K562 (cell line): ENCODE measurements around the gene KIF1A. TPM values are rescaled to one million over a fixed set of nuclear protein-coding genes. Genes with fewer than 3 reads are reported as not detected.
"Not testable (repeated sequence)": the region's sequence is repeated elsewhere in the genome, so short reads cannot be mapped to it uniquely, and the experiment has no call there.

Experiments
- ATAC-seq: fragments of 200-7000 bp; cut with Tn5 transposase; 3 replicates; pipeline ENCODE4 v1.9.1; 2020; ENCODE audit warnings: moderate library complexity
- BruUV-seq: library from RNA; stranded (reverse); fragments of 400-500 nt; replicated peaks from 2 replicates; lab custom pipeline; 2021; lab: Mats Ljungman, UMichigan
- CTCF ChIA-PET: fragments of 300-600 bp; formaldehyde crosslinking; extraction: SDS; loops from one replicate; lab custom pipeline; 2021; ENCODE audit warnings: low intra/inter-chr PET ratio; lab: Yijun Ruan, JAX
- POLR2A ChIA-PET: fragments of 300-600, 350-650 bp; sonication (Branson Sonifier 250); formaldehyde crosslinking; extraction: SDS; loops from one replicate; lab custom pipeline; 2021; ENCODE audit warnings: antibody characterized with exemption, inconsistent platforms; lab: Yijun Ruan, JAX
- DNase-seq, 4 experiments: peaks; one replicate each; pipeline versions ENCODE4 v3.0.0 to v3.0.0-alpha.2; 2011 to 2018; ENCODE audit warnings: low spot score in 3 of 4, mixed read lengths in 3 of 4; ENCODE audit errors: extremely low read depth in 1 of 4
- FAIRE-seq: peaks from 2 replicates; lab custom pipeline; 2011; peaks lifted over from hg19 to GRCh38; lab: Jason Lieb, UNC
- H2AFZ ChIP-seq: 2 replicates; pipeline ENCODE4 v1.6.0; 2011; ENCODE audit warnings: low read depth, low read length, control low read depth, inconsistent platforms
- H3K27ac ChIP-seq: fragments of 200-600 bp; 3 replicates; pipeline ENCODE4 v1.8.0; 2011; ENCODE audit warnings: low read depth, mild to moderate bottlenecking, control low read depth, inconsistent platforms, low read length, moderate library complexity, mixed read lengths; ENCODE audit errors: extremely low read depth
- H3K27me3 ChIP-seq, 2 experiments: fragments of 300-600 bp in 1 of 2; 2 replicates in 1 of 2; 3 replicates in 1 of 2; pipeline versions ENCODE4 v1.6.0 to v1.8.0; 2011; ENCODE audit warnings: inconsistent platforms in 2 of 2, low read length in 2 of 2, mild to moderate bottlenecking in 1 of 2, mixed read lengths in 1 of 2, moderate library complexity in 1 of 2; ENCODE audit not compliant: control insufficient read depth in 2 of 2, insufficient read depth in 2 of 2
- H3K36me3 ChIP-seq: fragments of 300-600 bp; 3 replicates; pipeline ENCODE4 v1.8.0; 2011; ENCODE audit warnings: mild to moderate bottlenecking, low read length, inconsistent platforms; ENCODE audit not compliant: control insufficient read depth, insufficient read depth
- H3K4me1 ChIP-seq, 2 experiments: fragments of 200-600 bp in 1 of 2; replicated peaks in 1 of 2; 2 replicates in 1 of 2; 3 replicates in 1 of 2; pipeline versions ENCODE4 v1.5.1 to v1.8.0; 2011; ENCODE audit warnings: inconsistent platforms in 2 of 2, low read length in 2 of 2, mild to moderate bottlenecking in 1 of 2, mixed read lengths in 1 of 2, moderate library complexity in 1 of 2; ENCODE audit not compliant: control insufficient read depth in 2 of 2, insufficient read depth in 2 of 2
- H3K4me2 ChIP-seq: 2 replicates; pipeline ENCODE4 v1.6.1; 2011; ENCODE audit warnings: low read length, control low read depth, inconsistent platforms, mixed read lengths; ENCODE audit not compliant: insufficient read depth
- H3K4me3 ChIP-seq: fragments of 200-600 bp; sonication (generic), shearing (Covaris generic); 2 replicates; pipeline ENCODE4 v1.5.1; 2016; ENCODE audit warnings: control low read depth, inconsistent platforms
- H3K79me2 ChIP-seq: fragments of 200-600 bp; 3 replicates; pipeline ENCODE4 v1.8.0; 2011; ENCODE audit warnings: low read length, inconsistent platforms; ENCODE audit not compliant: control insufficient read depth, insufficient read depth
- H3K9ac ChIP-seq, 2 experiments: 2 replicates each; pipeline versions ENCODE4 v1.6.0 to v1.6.1; 2011; ENCODE audit warnings: low read depth in 2 of 2, low read length in 2 of 2, control low read depth in 1 of 2, inconsistent platforms in 1 of 2, mild to moderate bottlenecking in 1 of 2, mixed read lengths in 1 of 2; ENCODE audit not compliant: insufficient read depth in 1 of 2
- H3K9me1 ChIP-seq: one replicate; pipeline ENCODE4 v1.6.0; 2011; ENCODE audit warnings: inconsistent platforms, mild to moderate bottlenecking, low read length, moderate library complexity; ENCODE audit not compliant: control insufficient read depth, insufficient read depth
- H3K9me3 ChIP-seq: replicated peaks from 2 replicates; pipeline ENCODE4 v1.5.1; 2011; ENCODE audit warnings: low read depth, low read length, inconsistent platforms; ENCODE audit not compliant: control insufficient read depth, insufficient read depth
- H4K20me1 ChIP-seq: replicated peaks from 2 replicates; pipeline ENCODE4 v1.6.1; 2011; ENCODE audit warnings: low read length, inconsistent platforms, mixed read lengths; ENCODE audit not compliant: control insufficient read depth, insufficient read depth
- SREBF2 ChIP-seq: sonication (generic); formaldehyde crosslinking; IDR thresholded peaks from 2 replicates; pipeline ENCODE4 v1.4.0; 2020; ENCODE audit warnings: mild to moderate bottlenecking, missing genetic modification reagents
- ZBTB33 ChIP-seq: sonication (generic); formaldehyde crosslinking; IDR thresholded peaks from 2 replicates; pipeline ENCODE4 v1.8.1; 2023; ENCODE audit warnings: mild to moderate bottlenecking, missing genetic modification reagents
- WGBS: fragments of 100-300 bp; shearing (Covaris generic); methylation state at CpG from one replicate; pipeline ENCODE4 v1.1.6; 2016; ENCODE audit warnings: low coverage, mixed read lengths; ENCODE audit not compliant: insufficient coverage; ENCODE audit errors: missing lambda C conversion rate; 5-methylcytosine and 5-hydroxymethylcytosine counted together
- in situ Hi-C: fragments of 300-500 bp; cut with MboI; formaldehyde crosslinking; loops from 4 replicates; pipeline ENCODE4 v1.15.0; 2018; ENCODE audit warnings: inconsistent platforms, mixed read lengths
- intact Hi-C: fragments of 100-400 bp; cut with micrococcal nuclease; formaldehyde crosslinking; loops from 2 replicates; pipeline ENCODE4 v1.14.2; 2022
- polyA plus RNA-seq, 8 experiments: library from polyadenylated mRNA; depleted of rRNA in 4 of 8; stranded (reverse) in 5 of 8; unstranded in 3 of 8; fragments of >200 nt; fragmentation: Nextera tagmentation in 2 of 8; fragmentation: Illumina TruSeq in 1 of 8; extraction: Ambion mirVana in 2 of 8; extraction: Trizol in 1 of 8; gene quantifications; 2 replicates each; pipeline versions ENCODE4 v1.2.1 to v1.2.3, GENCODE V29; 2011 to 2014; ENCODE audit warnings: inconsistent platforms in 1 of 8, missing spikeins in 1 of 8
- total RNA-seq, 7 experiments: library from RNA; depleted of rRNA in 6 of 7; stranded (reverse); fragments of >200 nt in 6 of 7; fragmentation: Illumina TruSeq in 2 of 7; extraction: Trizol in 2 of 7; gene quantifications; 2 replicates each; pipeline versions ENCODE4 v1.2.1 to v1.2.3, GENCODE V29; 2011 to 2021; ENCODE audit warnings: low replicate concordance in 1 of 7

Gene KIF1A
- total and polyA plus RNA-seq, 9 of the 15 experiments (the other 6 are each of a cell fraction or from before 2014, with no cell fraction given): 0.07 to 1.4 (median 0.45) TPM; not detected in 2

DNA sequence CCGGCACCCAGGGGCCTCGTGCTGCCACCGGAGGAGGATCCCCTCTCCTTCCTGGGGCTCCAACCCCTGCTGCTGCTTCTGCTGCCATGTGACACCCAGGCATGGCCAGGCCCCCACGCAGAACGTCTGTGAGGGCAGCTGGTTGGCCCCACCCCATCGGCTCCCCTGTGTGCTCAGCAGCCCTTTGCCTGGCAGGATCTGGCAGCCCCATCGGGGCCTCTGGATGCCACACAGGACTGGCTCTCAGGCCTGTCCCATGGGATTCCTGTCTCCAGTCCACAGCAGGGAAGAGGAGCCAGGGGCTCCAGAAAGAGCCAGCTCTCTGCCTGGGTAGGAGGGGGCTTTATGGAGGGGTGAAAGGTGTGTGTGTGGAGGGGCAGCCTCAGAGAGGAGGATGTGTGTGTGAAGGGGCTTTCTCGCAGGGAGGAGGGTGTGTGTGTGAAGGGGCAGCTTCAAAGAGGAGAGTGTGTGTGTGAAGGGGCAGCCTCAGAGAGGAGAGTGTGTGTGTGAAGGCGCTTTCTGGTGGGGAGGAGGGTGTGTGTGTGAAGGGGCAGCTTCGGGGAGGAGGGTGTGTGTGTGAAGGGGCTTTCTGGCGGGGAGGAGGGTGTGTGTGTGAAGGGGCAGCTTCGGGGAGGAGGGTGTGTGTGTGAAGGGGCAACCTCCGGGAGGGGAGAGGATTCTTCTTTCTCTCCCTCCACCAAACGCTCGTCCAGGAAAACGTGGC lies 145.4 kb downstream of the KIF1A start:
- 20% methylated on average over 1 of the region's 16 CpGs for WGBS
- FAIRE-seq, BruUV-seq: not testable (repeated sequence)

DNA sequence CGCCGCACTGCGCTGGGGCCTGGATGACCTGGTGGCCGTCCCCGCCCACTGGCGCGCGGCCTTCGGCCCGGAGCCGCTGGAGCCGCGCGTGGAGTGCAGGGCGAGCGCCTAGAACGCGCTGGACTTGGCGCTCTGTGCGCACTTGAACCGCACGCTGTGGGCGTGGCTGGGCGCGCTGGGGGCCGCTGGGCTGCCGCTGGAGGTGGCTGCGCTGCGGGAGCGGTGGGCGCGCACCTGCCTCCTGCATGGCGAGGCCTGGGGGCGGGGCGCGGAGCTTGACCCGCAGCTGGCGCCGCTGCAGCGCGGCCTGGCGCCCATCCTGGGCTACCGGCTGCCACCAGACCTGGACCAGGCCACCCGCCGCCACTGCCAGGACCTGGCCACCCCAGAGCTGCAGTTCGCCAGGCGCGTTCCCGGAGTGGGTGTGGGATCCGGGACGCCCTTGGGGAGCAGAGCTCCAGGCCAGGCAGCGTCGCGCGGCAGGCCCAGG lies 147.3 kb downstream of the KIF1A start:
- DNase-seq: no peak
- in situ Hi-C loops: no loop called here
- 50% methylated on average over 6 of the region's 55 CpGs for WGBS
- no peak overlapping the region for H2AFZ ChIP-seq
- no TSS peak for BruUV-seq
- peaks cover 0 to 14% of the 10 kb centered on the region in 2 experiments; a peak in 4 of 5 replicates for H3K27me3 ChIP-seq
- no peak overlapping the region for H3K9ac ChIP-seq
- H3K4me3 ChIP-seq: no peak overlapping the region
- H3K36me3 ChIP-seq: no peaks in the 10 kb centered on the region
- no peaks in the 10 kb centered on the region for H3K9me1 ChIP-seq
- H3K79me2 ChIP-seq: no peaks in the 10 kb centered on the region
- H4K20me1 ChIP-seq: no peaks in the 10 kb centered on the region
- POLR2A ChIA-PET: interaction anchor here (0.6 kb wide), 1 partner anchor 69 kb away, joined by 4 read pairs; no protein-coding TSS in a partner anchor
- TF ChIP-seq ZBTB33 (CRISPR knock-in tag): 0 out of 2 replicates have a peak, but pooled peaks have one; percentile 29
- TF ChIP-seq SREBF2: no peak
- TF ChIP-seq, all 486 proteins: peak for 1
- intact Hi-C loops: no loop called here
- no peak overlapping the region for H3K27ac ChIP-seq
- CTCF ChIA-PET: no interaction called here
- ATAC-seq (no peak), FAIRE-seq (no peak)
- H3K9me3 ChIP-seq: no peaks in the 10 kb centered on the region
- H3K4me2 ChIP-seq: no peak overlapping the region
- H3K4me1 ChIP-seq: no peaks in the 10 kb centered on the region; a peak in 1 of 5 replicates

More for the DNA sequence above, 145.4 kb downstream of the KIF1A start:
- H3K9me1 ChIP-seq, H3K27ac ChIP-seq, in situ Hi-C loops, H3K4me2 ChIP-seq, intact Hi-C loops, DNase-seq, H3K9me3 ChIP-seq, H3K9ac ChIP-seq, H4K20me1 ChIP-seq, H3K4me3 ChIP-seq, H3K4me1 ChIP-seq, H3K36me3 ChIP-seq, CTCF ChIA-PET, H2AFZ ChIP-seq, ATAC-seq, H3K79me2 ChIP-seq: not testable (repeated sequence)
- POLR2A ChIA-PET: interaction anchor here (0.6 kb wide), 1 partner anchor 57 kb away, joined by 3 read pairs; no protein-coding TSS in a partner anchor
- peaks cover 0 to 14% of the 10 kb centered on the region in 2 experiments; a peak in 4 of 5 replicates for H3K27me3 ChIP-seq
